Measurements from ENCODE around the gene TSPEAR. TPM values are rescaled to one million over a fixed set of nuclear protein-coding genes. Genes with fewer than 3 reads are reported as not detected.

The TSPEAR gene
- total RNA-seq, 2 experiments from 2014 or later, result not detected

DNA sequence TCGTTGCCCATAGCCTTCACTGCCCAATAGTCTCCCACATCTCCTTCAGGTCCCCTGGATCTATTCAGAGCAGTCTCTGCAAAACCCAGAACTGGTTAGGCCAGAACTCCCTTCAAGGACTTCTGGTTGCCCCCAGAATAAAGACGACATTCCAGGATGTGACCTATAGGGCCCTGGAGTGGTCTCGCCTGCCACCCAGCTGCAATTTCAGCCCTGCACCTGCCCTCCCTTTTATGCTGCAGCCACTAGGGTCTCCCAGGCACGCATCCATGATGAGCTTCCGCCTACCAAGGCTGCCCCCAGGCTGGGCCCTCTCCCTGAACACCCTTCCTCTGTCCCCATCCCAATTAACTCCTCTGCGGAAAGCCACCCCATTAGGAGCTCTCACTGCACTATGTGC, 7.2 kb upstream of the TSPEAR start:
- TF ChIP-seq EZH2phosphoT487 (IDR thresholded peaks at IDR 0.05; ENCODE audit: borderline replicate concordance, low read depth, low read length), result no peak
- TF ChIP-seq, protein P1, sequence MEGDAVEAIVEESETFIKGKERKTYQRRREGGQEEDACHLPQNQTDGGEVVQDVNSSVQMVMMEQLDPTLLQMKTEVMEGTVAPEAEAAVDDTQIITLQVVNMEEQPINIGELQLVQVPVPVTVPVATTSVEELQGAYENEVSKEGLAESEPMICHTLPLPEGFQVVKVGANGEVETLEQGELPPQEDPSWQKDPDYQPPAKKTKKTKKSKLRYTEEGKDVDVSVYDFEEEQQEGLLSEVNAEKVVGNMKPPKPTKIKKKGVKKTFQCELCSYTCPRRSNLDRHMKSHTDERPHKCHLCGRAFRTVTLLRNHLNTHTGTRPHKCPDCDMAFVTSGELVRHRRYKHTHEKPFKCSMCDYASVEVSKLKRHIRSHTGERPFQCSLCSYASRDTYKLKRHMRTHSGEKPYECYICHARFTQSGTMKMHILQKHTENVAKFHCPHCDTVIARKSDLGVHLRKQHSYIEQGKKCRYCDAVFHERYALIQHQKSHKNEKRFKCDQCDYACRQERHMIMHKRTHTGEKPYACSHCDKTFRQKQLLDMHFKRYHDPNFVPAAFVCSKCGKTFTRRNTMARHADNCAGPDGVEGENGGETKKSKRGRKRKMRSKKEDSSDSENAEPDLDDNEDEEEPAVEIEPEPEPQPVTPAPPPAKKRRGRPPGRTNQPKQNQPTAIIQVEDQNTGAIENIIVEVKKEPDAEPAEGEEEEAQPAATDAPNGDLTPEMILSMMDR (conservative IDR thresholded peaks at IDR 0.05; ENCODE audit: low read length), result peak; percentile 42

DNA sequence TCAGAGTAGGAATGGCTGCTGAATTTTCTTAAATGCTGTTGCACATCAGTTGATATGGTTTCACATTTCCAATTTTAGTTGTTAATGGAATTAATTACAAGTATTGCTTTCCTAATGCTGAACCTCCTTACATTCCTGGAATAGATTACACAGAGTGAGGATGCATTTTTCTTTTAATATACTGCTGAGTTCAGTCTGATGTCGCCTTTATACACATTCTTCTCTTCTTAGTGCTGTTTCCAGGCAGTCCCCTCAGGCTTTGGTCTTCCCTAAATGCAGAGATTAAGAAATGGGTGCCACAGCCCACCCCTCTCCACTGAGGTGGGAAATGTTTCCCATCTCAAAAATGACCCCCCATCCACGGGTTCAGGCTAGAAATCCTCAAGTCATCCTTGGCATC, 6.7 kb upstream of the TSPEAR start:
- no peak overlapping the region for H3K4me3 ChIP-seq (ENCODE audit: low read depth, low read length, poor library complexity, severe bottlenecking)
- CTCF ChIA-PET (ENCODE audit: unreplicated experiment), result no interaction called here
- H3K9me2 ChIP-seq (ENCODE audit: insufficient read depth, low read length), result no peaks in the 10 kb centered on the region
- DNase-seq (ENCODE audit: low spot score), result no peak
- no TSS peak for BruUV-seq (replicated peaks)
- intact Hi-C loops (cut with micrococcal nuclease; ENCODE audit: unreplicated experiment), result no loop called here
- H3K4me1 ChIP-seq (ENCODE audit: insufficient read depth, low read length, poor library complexity, severe bottlenecking), result no peaks in the 10 kb centered on the region
- H3K9me3 ChIP-seq (ENCODE audit: low read length), result no peaks in the 10 kb centered on the region
- TF ChIP-seq EZH2phosphoT487 (IDR thresholded peaks at IDR 0.05; ENCODE audit: borderline replicate concordance, low read depth, low read length), result no peak
- TF ChIP-seq, protein P1 (conservative IDR thresholded peaks at IDR 0.05; ENCODE audit: low read length), result no peak
- POLR2A ChIA-PET, result no interaction called here
- no peaks in the 10 kb centered on the region for H3K36me3 ChIP-seq (ENCODE audit: insufficient read depth, low read length)
- no peak overlapping the region for H2AFZ ChIP-seq (ENCODE audit: low read length)
- H3K79me2 ChIP-seq (ENCODE audit: insufficient read depth, low read depth, low read length), result no peaks in the 10 kb centered on the region
- H3K27ac ChIP-seq (ENCODE audit: low read depth, low read length, poor library complexity, severe bottlenecking), result no peak overlapping the region
- no peaks in the 10 kb centered on the region for H4K20me1 ChIP-seq (ENCODE audit: insufficient read depth, low read length)
- H3K4me2 ChIP-seq (ENCODE audit: low read length), result no peak overlapping the region

More for the DNA sequence above, 7.2 kb upstream of the TSPEAR start:
- H3K79me2 ChIP-seq (ENCODE audit: insufficient read depth, low read depth, low read length), result no peaks in the 10 kb centered on the region
- no peak overlapping the region for H3K27ac ChIP-seq (ENCODE audit: low read depth, low read length, poor library complexity, severe bottlenecking)
- no peak overlapping the region for H2AFZ ChIP-seq (ENCODE audit: low read length)
- H3K4me2 ChIP-seq (ENCODE audit: low read length), result no peak overlapping the region
- intact Hi-C loops (cut with micrococcal nuclease; ENCODE audit: unreplicated experiment), result no loop called here
- H3K4me1 ChIP-seq (ENCODE audit: insufficient read depth, low read length, poor library complexity, severe bottlenecking), result no peaks in the 10 kb centered on the region
- peak; percentile 7 for DNase-seq (ENCODE audit: low spot score)
- no peaks in the 10 kb centered on the region for H4K20me1 ChIP-seq (ENCODE audit: insufficient read depth, low read length)
- no peaks in the 10 kb centered on the region for H3K9me3 ChIP-seq (ENCODE audit: low read length)
- H3K4me3 ChIP-seq (ENCODE audit: low read depth, low read length, poor library complexity, severe bottlenecking), result no peak overlapping the region
- POLR2A ChIA-PET, result no interaction called here
- no TSS peak for BruUV-seq (replicated peaks)
- CTCF ChIA-PET (ENCODE audit: unreplicated experiment), result no interaction called here
- no peaks in the 10 kb centered on the region for H3K9me2 ChIP-seq (ENCODE audit: insufficient read depth, low read length)
- H3K36me3 ChIP-seq (ENCODE audit: insufficient read depth, low read length), result no peaks in the 10 kb centered on the region

DNA sequence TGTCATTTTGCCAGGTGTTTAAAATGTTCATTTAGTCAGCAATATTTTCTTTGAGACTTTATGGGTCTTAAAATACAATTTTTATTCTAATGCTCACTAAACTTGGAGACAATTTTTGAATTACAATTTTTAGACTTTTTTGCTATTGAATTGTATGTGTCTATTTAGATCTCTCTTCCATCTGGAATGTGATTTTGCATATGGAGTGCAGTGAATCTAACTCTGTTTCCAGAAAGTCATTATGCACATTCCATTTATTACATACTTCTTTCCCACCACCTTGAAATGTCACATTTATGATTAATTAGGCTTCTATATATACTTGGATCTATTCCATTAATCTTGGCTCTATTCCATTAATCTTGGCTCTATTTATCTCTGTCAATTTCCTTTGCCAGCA, 5.6 kb upstream of the TSPEAR start:
- no peaks in the 10 kb centered on the region for H3K9me2 ChIP-seq (ENCODE audit: insufficient read depth, low read length)
- no peak for DNase-seq (ENCODE audit: low spot score)
- TF ChIP-seq, protein P1 (conservative IDR thresholded peaks at IDR 0.05; ENCODE audit: low read length), result no peak
- TF ChIP-seq EZH2phosphoT487 (IDR thresholded peaks at IDR 0.05; ENCODE audit: borderline replicate concordance, low read depth, low read length), result no peak
- no peak overlapping the region for H3K4me2 ChIP-seq (ENCODE audit: low read length)
- CTCF ChIA-PET (ENCODE audit: unreplicated experiment), result no interaction called here
- no peaks in the 10 kb centered on the region for H3K79me2 ChIP-seq (ENCODE audit: insufficient read depth, low read depth, low read length)
- H3K4me3 ChIP-seq (ENCODE audit: low read depth, low read length, poor library complexity, severe bottlenecking), result no peak overlapping the region
- H4K20me1 ChIP-seq (ENCODE audit: insufficient read depth, low read length), result no peaks in the 10 kb centered on the region
- no peaks in the 10 kb centered on the region for H3K9me3 ChIP-seq (ENCODE audit: low read length)
- no peak overlapping the region for H3K27ac ChIP-seq (ENCODE audit: low read depth, low read length, poor library complexity, severe bottlenecking)
- POLR2A ChIA-PET, result no interaction called here
- BruUV-seq (replicated peaks), result no TSS peak
- no peaks in the 10 kb centered on the region for H3K4me1 ChIP-seq (ENCODE audit: insufficient read depth, low read length, poor library complexity, severe bottlenecking)
- intact Hi-C loops (cut with micrococcal nuclease; ENCODE audit: unreplicated experiment), result no loop called here
- H2AFZ ChIP-seq (ENCODE audit: low read length), result no peak overlapping the region
- no peaks in the 10 kb centered on the region for H3K36me3 ChIP-seq (ENCODE audit: insufficient read depth, low read length)

All from OCI-LY7 (cell line).